HG03520 (cell line): ENCODE results near the gene PDLIM1.

Source experiments
- ATAC-seq: cut with Tn5 transposase; IDR thresholded peaks from one replicate; pipeline ENCODE4 v1.9.1; 2021; ENCODE audit warnings: mild to moderate bottlenecking, moderate library complexity; ENCODE audit not compliant: unreplicated experiment

PDLIM1 gene

DNA sequence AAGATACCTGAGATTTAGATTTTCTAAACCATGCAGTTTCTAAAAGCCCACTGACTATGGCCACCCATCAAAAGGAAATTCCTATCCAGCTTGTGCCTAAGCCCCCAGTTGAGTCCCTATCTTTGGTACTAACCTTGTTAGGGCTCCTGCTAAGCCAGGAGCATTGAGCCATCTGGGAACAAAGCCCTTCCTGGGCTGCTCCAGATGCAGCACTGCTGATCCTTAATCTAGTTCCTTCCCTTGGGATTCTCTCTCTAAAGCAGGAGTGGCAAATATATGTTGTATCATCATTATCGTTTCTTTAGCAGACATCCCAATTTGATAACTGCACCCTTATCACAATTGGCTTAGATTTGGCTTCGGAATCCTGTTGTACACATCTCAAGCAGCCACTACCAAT lies 24.7 kb upstream of the PDLIM1 start:
- ATAC-seq, result no peak

DNA sequence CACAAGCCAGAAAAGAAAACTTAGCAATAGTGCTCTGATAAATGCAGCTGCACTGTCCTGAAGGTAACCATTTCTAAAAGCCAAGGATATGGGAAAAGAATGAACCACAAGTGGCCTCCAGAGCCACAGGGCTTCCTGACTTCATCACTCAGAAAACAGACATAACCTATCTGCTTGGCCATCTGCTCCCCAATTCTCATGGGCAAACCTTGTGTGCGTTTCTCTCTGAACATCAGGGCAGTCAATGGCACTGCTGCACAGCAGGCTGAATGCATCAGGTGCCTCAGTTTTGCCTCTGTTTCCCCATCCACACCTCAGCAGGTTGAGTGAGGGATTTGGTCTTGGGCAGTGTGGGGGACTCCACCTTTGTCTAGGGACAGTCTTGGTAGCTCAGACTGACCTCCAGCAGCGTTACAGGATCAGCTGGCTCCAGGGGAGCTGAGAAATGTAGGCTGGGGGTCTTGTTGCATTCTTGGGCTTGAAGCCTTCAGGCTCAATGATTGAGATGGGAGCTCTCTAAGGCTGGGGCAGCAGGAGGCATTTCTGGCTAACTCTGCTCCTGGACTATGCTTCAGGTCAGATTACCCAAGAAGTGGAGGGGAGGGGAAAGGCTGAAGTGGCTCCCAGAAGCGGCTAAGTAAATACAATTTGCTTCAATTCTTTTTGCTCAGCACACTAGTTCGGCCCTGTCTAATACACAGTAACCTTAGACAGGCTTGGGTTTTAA lies 23.6 kb upstream of the PDLIM1 start:
- no peak for ATAC-seq

DNA sequence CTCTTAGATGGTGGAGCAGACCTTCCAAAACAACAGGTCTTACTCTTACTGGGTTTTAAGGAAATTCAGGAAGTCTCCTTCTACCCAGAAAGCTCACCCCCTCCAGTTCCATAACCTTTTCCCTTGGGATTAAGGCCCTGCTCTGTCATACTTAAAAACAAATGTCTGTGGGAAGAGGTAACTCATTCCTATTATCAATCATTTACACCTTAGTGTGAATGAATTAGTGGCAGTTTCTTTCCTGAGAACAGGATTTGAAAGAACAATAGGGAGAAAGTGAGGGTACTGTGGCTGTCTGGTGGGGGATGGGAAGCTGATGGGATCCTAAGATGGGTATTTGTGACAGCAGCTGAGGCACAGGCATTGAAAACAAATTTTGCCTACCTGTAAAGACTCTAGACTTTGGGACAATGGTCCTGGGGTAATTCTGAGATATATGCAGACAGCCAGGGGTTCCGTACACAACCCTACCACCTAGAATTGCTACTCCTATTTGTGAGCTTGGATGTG lies 22.2 kb upstream of the PDLIM1 start:
- no peak for ATAC-seq

DNA sequence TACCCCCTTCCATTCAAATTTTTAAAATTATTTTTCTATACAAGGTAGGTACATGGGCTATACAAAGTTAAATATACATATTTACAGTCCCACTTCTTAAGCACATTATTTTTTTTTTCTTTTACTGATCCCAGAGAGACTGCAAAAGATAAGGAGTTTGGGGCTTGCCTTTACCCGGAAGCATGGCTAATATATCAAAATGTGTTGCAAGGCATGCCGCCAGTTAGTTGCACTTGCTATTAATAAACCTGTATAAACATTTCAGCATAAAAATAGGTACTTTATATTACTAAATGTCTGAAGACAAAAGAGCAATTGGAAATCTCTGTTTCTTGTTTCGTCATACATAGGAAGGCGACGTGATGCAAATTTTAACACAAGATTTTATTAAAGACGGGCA lies 21.5 kb upstream of the PDLIM1 start:
- ATAC-seq, result no peak

DNA sequence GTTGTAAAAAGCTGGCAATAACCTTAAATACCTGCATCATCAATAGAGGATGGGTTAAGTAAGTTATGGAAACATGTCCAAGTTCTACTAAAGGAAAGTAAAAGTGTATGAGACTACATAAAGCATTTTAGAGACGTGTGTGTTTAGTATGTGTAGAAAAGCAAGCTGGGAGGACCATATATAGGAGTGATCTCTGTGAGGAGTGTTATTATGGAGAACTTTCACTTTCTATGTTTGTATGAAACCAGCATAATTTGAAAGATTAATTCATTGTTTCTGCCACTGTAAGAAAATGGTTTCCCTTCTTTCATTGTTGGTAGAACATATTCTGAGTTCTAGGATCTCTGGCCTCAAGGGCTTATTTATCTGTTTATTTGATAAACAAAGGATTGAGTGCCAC lies 19.2 kb upstream of the PDLIM1 start:
- ATAC-seq, result no peak

DNA sequence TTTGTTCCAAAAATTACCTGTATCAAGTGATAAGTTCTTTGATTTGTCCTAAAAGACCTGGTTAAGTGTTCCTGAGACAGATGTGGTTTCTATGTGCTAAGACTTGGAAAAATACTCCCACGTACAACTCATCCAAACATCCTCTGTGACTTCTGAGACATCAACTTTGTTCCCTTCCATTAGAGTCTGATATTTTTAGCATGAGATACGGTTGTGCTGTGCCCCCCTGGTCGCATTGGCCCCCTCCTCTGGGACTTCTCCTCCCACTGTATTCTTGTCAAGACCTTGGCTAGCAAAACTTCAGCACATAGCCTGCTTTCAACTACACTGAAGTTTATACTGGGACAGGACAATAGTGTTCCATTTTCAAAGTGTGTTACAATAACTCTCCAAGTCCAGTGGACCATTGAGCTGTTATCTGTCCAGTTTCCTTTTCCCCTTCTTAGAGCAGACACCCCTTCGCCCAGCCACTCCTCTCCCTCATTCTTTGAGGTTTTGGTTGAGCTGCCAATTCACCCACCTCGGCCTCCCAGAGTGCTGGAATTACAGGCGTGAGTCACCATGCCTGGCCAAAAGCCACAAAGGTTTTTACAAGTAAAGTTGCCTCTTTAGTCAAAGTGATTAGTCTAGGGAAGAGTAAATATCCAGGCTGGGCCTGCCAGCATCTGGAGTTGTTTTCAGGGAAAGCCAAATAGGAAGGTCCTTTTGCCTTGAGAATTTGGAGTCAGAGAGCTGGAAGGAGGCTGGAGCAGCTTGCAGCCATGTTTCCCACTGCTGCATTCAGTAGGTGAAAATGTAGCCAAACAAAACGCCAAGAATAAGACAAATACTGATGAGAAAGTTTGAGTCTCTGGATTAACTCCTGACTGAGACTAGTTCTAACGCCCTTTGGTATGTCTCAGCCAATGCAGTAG lies 17.8 kb upstream of the PDLIM1 start:
- no peak for ATAC-seq

DNA sequence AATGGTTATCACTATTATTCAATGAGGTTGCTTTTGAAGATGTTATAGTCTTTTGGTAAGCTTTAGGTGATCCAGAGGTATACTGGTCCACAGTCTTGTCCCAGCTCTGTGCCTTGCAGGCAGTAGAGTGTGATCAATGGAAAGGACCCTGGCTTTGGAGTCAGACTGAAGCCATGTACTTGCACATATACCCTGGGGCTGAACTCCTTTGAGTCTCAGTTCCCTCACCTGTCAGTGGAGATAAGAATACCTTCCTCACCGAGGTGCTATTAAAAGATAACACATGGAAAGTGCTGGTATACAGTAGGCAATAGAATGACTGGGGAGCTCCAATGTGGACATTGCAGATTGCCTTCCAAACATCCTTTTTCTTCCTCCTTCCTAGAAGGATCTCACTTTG lies 16.0 kb upstream of the PDLIM1 start:
- no peak for ATAC-seq

DNA sequence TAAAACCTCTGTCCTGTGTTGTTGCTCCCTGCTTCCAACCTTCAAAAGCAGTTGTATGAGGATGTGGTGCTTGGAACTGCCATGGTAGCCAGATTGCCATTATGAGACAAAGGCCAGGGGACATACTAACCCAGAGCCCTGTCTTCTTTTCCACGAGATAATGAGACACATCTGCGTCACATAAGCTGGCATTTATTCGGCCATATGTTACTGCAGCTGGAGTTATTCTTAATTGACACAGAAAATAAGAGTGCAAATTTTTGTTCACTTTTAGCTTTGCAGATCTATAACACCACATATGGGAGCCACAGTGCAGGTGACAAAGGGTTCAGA lies 15.5 kb upstream of the PDLIM1 start:
- ATAC-seq, result no peak

DNA sequence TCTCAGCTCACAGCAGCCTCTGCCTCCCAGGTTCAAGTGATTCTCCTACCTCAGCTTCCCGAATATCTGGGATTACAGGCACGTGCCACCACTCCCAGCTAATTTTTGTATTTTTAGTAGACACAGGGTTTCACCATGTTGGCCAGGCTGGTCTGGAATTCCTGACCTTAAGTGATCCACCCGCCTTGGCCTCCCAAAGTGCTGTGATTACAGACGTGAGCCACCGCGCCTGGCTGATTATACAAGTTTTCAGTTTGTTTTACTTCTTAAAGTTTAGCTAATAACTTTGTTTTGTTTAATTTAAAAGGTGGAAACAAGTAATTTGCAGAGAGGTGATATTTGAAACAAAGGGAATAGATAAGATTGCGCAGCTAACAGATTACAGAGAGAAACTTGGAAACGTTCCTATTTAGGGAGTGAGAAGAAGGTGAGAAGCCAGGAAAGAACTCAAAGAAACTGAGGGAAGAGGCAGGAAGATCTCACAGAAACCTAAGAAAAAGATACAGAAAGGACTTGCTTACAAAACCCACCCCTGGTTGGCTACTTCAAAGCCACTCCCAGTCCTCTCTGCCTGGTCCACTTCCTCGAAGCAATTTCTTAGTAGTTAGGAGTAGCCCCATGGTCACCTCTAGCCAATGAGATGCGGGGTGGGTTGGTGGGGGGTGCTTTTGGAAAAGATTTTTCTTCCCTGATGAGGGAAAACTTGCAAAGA lies 15.0 kb upstream of the PDLIM1 start:
- ATAC-seq, result no peak

DNA sequence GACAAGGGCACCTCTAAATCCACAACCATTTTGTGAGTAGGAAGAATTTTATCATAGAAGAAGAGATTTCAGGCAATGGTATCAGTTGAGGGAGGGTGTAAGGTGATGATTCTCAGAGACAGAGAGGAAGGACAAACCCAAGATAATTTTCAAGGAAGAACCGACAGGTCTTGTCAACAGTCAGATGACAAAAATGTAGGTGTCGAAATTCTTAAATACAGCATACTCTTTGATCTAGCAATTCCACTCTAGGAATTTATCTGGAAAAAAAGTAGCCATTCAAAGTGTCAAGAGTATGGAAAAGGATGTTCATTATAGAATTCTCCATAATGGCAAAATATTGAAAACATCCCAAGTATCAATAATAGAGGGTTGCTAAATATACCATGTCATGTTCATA lies 14.2 kb upstream of the PDLIM1 start:
- no peak for ATAC-seq

DNA sequence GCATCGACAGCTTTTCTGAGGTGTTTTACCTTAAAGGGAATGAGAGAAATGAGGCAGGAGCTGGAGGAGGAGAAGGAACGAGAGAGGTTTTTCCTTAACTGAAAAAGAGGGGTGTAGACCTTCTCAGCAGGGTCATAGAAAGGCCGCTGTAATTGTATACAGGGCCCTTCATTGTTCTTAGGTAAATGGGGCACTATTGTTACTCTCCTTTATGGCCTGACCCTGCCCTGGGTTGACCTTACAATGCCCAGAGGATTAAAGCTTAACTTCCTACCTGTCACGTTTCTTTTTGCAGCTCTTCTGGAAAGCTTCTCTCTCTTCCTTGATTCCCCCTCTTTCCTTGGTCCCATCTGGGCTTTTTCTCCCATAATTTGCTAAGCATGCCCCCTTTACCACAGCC lies 13.7 kb upstream of the PDLIM1 start:
- no peak for ATAC-seq

DNA sequence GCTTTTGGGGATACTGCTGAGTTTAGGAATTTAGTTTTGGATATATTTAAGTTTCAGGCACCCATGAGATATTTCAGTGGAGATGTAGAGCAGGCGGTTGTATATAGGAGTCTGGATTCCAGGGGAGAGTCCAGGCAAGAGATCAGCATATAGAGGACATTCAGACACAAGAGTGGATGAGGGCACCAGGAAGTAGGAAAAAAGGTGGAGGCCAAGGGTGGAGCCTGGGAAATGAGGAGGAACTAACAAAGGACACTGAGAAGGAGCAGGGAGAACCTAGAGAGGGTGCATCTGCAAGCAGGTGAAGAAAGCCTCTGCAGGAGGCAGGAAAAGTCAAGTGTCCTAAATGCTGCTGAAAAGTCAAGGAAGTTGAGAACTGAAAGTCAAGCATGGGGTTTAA lies 13.1 kb upstream of the PDLIM1 start:
- no peak for ATAC-seq

DNA sequence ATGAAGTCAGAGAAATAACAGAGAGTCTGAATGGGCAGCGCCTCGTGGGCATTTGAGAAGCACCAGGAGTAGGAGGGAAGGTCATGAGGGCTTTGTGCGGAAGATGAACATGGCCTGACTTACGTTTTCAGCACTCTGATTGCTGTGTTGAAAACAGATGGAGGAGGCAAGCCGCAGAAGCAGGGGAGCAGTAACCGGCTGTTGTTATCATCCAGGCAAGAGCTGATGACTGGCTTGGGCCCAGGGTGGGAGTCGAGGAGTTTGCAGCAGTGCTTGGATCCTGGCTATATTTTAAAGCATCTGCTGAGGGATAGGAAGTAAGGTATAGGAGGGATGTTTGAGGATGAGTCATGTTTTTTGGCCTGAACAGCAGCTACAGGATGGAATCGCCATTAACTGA lies 12.7 kb upstream of the PDLIM1 start:
- ATAC-seq, result no peak

DNA sequence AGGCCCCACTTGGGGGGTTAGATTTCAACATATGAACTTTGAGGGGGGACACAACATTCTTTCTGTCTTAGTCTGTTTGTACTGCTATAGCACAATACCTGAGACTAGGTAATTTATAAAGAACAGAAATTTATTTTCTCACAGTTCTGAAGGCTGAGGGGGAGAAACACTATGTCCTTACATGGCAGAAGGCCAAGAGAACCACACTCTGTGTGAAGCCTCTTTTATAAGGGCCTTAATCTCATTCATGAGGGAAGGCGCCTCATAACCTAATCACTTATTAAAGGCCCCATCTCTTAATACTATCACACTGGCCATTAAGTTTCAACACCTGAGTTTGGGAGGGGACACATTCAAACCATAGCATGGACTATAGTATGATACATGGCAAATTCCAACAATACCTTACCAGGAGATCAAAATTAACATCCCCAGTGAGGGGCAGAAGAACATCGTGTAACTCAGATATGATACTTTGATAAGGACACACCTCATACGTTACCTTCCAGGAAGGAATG lies 9.3 kb upstream of the PDLIM1 start:
- ATAC-seq, result no peak

DNA sequence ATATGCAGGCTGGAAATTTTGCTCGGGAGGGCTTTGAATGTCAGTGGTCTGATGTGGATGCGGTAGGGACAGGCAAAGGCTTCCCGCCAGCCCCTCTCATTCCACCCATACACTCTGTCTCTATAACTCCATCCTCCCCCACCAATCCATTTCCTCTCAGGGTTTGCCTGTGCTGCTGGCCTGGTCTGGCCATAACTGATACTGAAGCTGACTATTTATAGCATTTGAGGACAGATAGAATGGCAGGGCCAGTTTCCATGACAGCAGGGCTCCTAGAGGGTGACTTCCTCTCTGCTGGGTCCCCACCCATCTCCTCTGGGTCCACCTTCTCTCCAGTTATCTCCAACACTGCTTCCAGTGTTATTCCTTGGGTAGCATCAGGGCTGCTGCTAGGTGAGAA lies 6.6 kb upstream of the PDLIM1 start:
- peak; percentile 46 for ATAC-seq

DNA sequence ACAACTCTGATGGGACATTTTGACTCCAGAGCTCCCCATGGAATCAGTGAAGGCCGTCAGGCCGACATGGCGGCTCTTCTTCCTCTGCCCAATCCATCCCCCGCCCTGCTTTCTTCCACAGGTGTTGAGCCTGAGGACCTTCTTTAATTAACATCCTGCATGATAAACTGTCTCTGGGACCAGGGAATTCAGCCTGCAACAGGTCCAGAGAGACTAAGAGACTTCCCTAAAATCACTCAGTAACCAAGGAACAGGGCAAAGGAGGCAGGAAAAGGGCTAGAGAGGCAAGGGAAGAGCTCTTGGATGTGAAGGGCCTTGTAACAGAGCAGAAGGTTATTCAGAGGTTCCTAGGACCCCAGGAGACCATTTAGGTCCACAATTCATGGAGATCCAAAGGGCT lies 6.0 kb upstream of the PDLIM1 start:
- ATAC-seq, result no peak

DNA sequence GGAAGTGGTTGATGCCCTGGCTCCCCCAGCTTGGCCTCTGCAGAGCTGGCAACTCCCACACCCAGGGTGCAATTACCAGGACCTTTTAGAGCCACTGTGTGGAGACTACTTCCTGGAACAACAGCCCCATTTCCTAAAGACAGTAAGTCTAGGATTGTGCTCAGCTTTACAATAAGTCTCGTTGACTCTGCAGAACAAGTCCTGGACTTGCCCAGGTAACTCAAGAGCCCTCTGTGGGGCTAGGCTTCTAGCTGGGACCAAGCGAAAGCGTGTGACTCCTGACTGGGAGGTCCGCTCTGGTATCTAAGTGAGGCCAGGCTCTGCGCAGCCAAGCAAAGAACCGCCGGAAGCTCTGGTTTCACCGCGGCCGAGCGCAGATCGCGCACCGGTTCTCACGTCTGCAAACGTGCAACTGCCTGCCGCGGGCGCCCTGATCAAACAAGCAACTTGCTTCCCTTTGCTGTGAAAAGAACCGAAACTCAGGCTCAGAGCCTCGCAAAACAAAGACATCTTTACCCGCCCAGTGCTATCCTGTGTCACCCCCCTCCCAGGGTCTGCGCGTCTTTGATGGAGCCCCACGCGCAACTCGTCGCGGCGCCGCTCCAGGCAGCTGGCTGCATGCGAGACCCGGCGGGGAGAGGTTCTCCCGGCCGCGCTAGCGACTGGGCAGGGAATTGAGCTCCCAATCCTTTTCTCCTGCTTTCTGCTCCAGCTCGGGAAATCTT lies 4.4 kb upstream of the PDLIM1 start:
- ATAC-seq, result peak; percentile 74

DNA sequence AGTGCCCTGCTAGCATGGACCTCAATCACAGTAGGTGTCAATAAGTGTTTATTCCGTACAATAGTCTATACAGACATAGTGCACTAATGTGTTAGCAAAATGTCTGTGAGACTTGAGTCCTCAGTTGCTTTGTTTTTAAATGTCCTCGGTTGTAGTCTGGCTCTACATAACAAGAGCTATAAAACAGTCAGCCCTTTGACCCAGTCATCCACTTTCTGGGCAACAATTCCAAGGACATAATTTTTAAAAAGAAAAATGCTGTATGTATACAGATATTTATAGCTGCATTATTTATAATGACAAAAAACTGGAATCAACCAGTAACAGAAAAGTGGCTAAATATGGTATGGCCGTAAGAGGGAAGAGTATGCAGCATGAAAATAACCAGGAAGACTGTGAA lies 2.8 kb upstream of the PDLIM1 start:
- ATAC-seq, result no peak

DNA sequence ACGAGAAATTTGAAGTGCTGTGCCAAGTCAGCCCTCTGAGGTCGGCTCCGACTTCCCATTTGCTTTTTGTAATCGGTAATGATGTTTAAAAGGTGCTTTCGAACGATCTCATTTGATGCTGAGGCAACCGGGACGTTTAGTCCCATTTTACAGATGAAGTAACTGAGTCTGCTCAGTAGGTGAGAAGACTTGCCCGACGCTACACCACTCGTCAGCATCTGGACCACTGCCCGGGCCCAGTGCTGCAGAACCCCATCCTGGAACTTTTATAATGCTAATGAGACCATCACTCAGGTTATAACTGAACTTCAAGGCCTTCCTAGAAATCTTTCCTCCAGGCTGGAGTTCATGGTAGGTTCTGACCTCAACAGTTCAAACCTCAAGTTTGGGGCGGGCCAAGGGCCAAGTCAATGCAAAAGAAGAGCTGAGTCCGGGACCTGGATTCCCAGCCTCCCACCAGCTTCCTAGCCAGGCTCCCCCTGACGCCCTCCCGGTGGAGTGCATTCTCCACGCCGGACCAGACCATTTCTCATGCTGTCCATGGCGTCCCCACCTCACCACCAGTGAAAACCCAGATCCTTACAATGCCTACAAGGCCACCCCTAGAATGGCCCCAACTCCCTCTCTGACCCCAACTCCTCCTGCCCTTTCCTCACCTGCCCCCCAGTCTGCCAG lies 699 bp upstream of the PDLIM1 start:
- no peak for ATAC-seq

DNA sequence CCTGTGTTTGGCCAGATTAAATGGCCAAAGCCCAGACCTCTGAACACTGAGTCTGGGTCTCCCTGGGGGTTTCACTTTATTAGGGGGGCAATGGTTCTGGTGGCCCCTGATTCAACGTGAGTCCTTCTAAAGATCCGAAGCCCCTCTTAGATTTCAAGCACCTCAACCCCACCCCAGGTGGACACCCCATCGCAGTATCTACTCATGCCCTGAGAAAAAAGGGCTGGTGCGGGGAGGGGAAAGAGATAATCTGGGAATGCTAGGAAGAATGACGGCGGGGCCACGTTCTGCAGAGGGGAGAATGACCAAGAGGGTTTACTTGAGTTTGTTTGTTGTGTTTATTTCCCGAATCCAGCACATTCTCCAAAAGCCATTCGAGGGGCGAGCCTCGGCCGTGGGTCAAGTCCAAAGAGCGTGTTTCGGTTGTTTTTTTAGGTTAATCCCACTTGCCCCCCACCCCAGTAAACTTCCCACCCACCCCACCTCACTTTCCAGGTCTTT lies 832 bp downstream of the PDLIM1 start:
- no peak for ATAC-seq
